NT2/D1 (cell line): Measurements from ENCODE around the gene DIP2C.

Experiments used
- DNase-seq: peaks from one replicate; pipeline ENCODE4 v3.0.0-alpha.2; 2011; ENCODE audit warnings: low read depth, low spot score
- H3K27me3 ChIP-seq: 2 replicates; pipeline ENCODE4 v1.6.0; 2011; ENCODE audit warnings: mild to moderate bottlenecking; ENCODE audit not compliant: insufficient read length, insufficient read depth
- H3K36me3 ChIP-seq: 2 replicates; pipeline ENCODE4 v1.6.1; 2011; ENCODE audit warnings: mild to moderate bottlenecking, low read length, mixed read lengths; ENCODE audit not compliant: insufficient read depth, insufficient read length
- H3K4me1 ChIP-seq: 2 replicates; pipeline ENCODE4 v1.5.1; 2011; ENCODE audit not compliant: insufficient read depth, insufficient read length
- H3K4me3 ChIP-seq: 2 replicates; pipeline ENCODE4 v1.5.1; 2011; ENCODE audit warnings: low read depth; ENCODE audit not compliant: insufficient read length
- H3K9ac ChIP-seq: 2 replicates; pipeline ENCODE4 v1.6.0; 2011; ENCODE audit warnings: low read depth; ENCODE audit not compliant: insufficient read length
- H3K9me3 ChIP-seq: 2 replicates; pipeline ENCODE4 v1.5.1; 2011; ENCODE audit warnings: mild to moderate bottlenecking, low read length; ENCODE audit not compliant: insufficient read depth
- SUZ12 ChIP-seq: IDR thresholded peaks from 2 replicates; pipeline ENCODE4 v1.6.1; 2011; ENCODE audit not compliant: insufficient read length, insufficient read depth; ENCODE audit errors: extremely low read depth
- YY1 ChIP-seq: IDR thresholded peaks from 2 replicates; pipeline ENCODE4 v1.6.1; 2011; ENCODE audit not compliant: insufficient read length, insufficient read depth
- ZNF274 ChIP-seq: IDR thresholded peaks from 2 replicates; pipeline ENCODE4 v1.6.1; 2011; ENCODE audit warnings: mild to moderate bottlenecking, low read depth, low read length

Gene DIP2C

DNA sequence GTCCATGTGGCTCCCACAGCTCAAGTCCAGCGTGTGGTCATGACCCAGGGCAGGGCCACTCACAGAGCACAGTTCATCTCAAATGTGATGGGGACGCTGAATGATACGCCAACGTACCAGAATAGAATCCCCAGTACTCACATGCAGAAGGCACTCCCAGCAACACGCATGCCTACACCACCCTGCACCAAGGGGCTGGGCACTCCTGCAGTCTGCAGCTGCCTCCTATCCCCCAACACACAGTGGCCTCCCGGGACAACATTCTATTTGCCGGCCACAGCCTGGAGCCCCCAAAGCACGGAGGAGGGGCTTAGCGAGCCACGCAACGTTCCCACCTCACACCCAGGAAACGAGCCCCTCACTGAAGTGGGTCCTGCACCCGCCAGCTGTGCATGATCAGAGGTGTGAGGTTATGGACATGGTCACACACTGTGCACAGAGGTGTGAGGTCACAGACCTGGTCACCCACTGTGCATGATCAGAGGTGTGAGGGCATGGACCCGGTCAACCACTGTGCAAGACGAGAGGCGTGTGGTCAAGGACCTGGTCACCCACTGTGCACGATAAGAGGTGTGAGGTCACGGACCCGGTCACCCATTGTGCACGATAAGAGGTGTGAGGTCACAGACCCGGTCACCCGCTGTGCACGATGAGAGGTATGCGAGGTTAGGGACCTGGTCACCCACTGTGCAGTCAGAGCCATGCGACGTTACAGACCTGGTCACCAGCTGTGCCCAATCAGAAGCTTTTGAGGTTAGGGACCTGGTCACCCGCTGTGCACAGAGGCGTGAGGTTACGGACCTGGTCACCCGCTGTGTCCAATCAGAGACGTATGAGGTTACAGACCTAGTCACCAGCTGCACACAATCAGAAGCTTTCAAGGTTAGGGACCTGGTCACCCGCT lies 182.8 kb downstream of the DIP2C start:
- TF ChIP-seq YY1 (no peak), ZNF274 (no peak), SUZ12 (no peak)
- H3K36me3 ChIP-seq: peaks cover 14% of the 10 kb centered on the region
- no peaks in the 10 kb centered on the region for H3K27me3 ChIP-seq
- H3K9ac ChIP-seq: no peak overlapping the region
- H3K4me1 ChIP-seq: no peaks in the 10 kb centered on the region
- H3K9me3 ChIP-seq: no peaks in the 10 kb centered on the region
- DNase-seq: no peak
- H3K4me3 ChIP-seq: no peak overlapping the region

- Histone ChIP-seq H3K9me3 (no peaks in the 10 kb centered on the region), H3K27me3 (no peaks in the 10 kb centered on the region), H3K4me1 (no peaks in the 10 kb centered on the region), H3K36me3 (peaks cover 14% of the 10 kb centered on the region), H3K4me3 (no peak overlapping the region), H3K9ac (no peak overlapping the region)
- DNase-seq: no peak
- TF ChIP-seq ZNF274 (no peak), SUZ12 (no peak), YY1 (no peak)
Observed at GRCh38 chr10:505419-505818, 184.0 kb downstream of the DIP2C start.

GRCh38 chr10:504806-505205 lies 184.7 kb downstream of the DIP2C start:
- no peak for DNase-seq
- no peak for TF ChIP-seq YY1
- no peak for TF ChIP-seq SUZ12
- TF ChIP-seq ZNF274: no peak
- Histone ChIP-seq H3K9ac (no peak overlapping the region), H3K4me3 (no peak overlapping the region), H3K4me1 (peaks cover 3% of the 10 kb centered on the region), H3K27me3 (no peaks in the 10 kb centered on the region), H3K36me3 (peaks cover 14% of the 10 kb centered on the region), H3K9me3 (no peaks in the 10 kb centered on the region)

DNA sequence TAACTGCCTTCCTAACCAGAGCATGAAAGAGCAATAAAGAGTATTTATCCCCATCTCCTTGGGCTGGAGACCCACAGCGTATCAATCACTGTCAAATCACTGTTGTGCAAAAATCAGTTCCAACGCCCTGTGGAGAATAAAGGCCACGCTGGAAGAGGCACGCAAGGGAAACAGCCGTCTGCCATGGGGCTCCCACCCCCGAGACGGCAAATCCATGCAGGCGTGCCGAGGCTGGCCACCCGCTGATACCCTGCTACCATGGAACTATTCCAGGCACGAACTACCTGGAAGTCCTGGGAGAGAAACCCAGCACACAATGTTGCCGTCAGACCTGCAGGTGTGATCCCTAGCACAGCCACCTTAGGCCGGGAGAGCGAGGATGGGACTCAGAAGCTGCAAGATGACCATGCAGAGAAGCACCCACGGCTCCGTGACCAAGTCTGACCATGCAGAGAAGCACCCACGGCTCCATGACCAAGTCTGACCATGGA lies 185.3 kb downstream of the DIP2C start:
- TF ChIP-seq YY1: no peak
- no peak for TF ChIP-seq ZNF274
- TF ChIP-seq SUZ12: no peak
- Histone ChIP-seq H3K9ac (no peak overlapping the region), H3K9me3 (no peaks in the 10 kb centered on the region), H3K27me3 (no peaks in the 10 kb centered on the region), H3K4me1 (peaks cover 4% of the 10 kb centered on the region), H3K4me3 (no peak overlapping the region), H3K36me3 (peaks cover 9% of the 10 kb centered on the region)
- no peak for DNase-seq

- Histone ChIP-seq H3K27me3 (no peaks in the 10 kb centered on the region), H3K9me3 (no peaks in the 10 kb centered on the region), H3K36me3 (peaks cover 7% of the 10 kb centered on the region), H3K4me3 (no peak overlapping the region), H3K9ac (no peak overlapping the region), H3K4me1 (peaks cover 7% of the 10 kb centered on the region)
- TF ChIP-seq YY1 (no peak), ZNF274 (no peak), SUZ12 (no peak)
- no peak for DNase-seq
Observed at GRCh38 chr10:501596-501995, 187.9 kb downstream of the DIP2C start.

- no peak overlapping the region for H3K9ac ChIP-seq
- peaks cover 7% of the 10 kb centered on the region for H3K4me1 ChIP-seq
- no peaks in the 10 kb centered on the region for H3K27me3 ChIP-seq
- peaks cover 3% of the 10 kb centered on the region for H3K36me3 ChIP-seq
- no peaks in the 10 kb centered on the region for H3K9me3 ChIP-seq
- TF ChIP-seq YY1 (no peak), SUZ12 (no peak), ZNF274 (no peak)
- H3K4me3 ChIP-seq: no peak overlapping the region
- DNase-seq: no peak
Observed at GRCh38 chr10:500876-501275, 188.6 kb downstream of the DIP2C start.

DNA sequence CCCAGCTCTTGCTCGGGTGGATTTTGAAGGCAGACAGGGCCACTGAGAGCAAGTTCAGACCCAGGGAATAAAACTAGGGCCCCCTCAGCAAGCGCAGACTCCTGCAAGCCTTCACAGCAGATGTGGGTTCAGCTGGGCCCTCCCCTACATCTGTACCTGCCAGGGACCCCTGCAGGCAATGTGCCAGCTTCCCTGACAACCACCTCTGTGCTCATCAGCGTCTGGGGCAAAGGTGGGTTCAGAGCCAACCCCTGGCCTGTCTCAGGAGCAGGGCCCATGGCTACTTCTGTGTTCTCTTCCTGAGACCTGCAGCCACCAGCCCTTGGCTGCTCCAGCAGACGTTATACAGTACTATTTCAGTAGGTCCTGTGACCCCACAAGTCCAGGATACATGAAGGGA lies 189.5 kb downstream of the DIP2C start:
- DNase-seq: no peak
- H3K27me3 ChIP-seq: no peaks in the 10 kb centered on the region
- no peak overlapping the region for H3K9ac ChIP-seq
- H3K4me1 ChIP-seq: peaks cover 7% of the 10 kb centered on the region
- peaks cover 3% of the 10 kb centered on the region for H3K36me3 ChIP-seq
- TF ChIP-seq YY1 (no peak), SUZ12 (no peak), ZNF274 (no peak)
- no peaks in the 10 kb centered on the region for H3K9me3 ChIP-seq
- H3K4me3 ChIP-seq: no peak overlapping the region
